Measurements from ENCODE around the gene TBCD. TPM values are rescaled to one million over a fixed set of nuclear protein-coding genes. Genes with fewer than 3 reads are reported as not detected.

TBCD gene
- total RNA-seq, 1 experiment from 2014 or later: 129 TPM

DNA sequence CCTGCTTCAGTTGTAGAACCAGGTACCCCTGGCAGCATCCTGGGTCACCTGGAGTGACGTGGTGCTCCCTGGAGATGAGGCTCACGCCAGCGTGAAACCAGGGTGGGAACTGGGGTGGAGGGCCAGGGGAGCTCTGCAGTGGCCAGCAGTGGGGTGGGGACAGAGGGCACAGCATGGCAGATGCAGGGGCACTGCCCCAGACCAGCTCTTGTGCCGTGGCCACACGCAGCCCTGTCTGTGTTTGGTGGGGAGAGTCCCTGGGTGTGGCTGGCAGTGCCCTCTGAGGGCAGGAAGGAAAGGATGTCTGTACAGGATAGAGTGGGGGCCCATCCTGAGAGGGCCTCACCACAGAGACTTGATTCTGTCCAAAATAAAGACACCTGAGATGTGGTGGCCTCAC lies 63.5 kb downstream of the TBCD start:
- H3K56ac ChIP-seq (ENCODE audit: insufficient read length, low read depth, low read length): no peak overlapping the region
- H4K5ac ChIP-seq (ENCODE audit: insufficient read length, low read depth, low read length): no peak overlapping the region
- H3K27ac Mint-ChIP-seq: no peak overlapping the region; a peak in 1 of 7 replicates
- no peak overlapping the region for H4K8ac ChIP-seq (replicated peaks; ENCODE audit: insufficient read length, low read depth, low read length)
- peaks cover 23% of the 10 kb centered on the region for H3K9me3 ChIP-seq (ENCODE audit: control insufficient read depth, low read depth, low read length)
- no peak overlapping the region for H3K14ac ChIP-seq (ENCODE audit: insufficient read depth, low read length)
- no peak for DNase-seq
- H3K4me3 Mint-ChIP-seq: no peak overlapping the region
- H3T11ph ChIP-seq (ENCODE audit: low read length): no peak overlapping the region
- H3K27me3 Mint-ChIP-seq (ENCODE audit: low read depth): peaks cover 3% of the 10 kb centered on the region; the same call in 1 of the 2 replicates
- no peaks in the 10 kb centered on the region for H3K79me1 ChIP-seq (ENCODE audit: insufficient read depth, low read depth, low read length, poor library complexity, severe bottlenecking)
- no peak overlapping the region for H2BK5ac ChIP-seq (ENCODE audit: insufficient read length, low read length)
- no peaks in the 10 kb centered on the region for H3K23me2 ChIP-seq (ENCODE audit: insufficient read length, low read depth, low read length, poor library complexity, severe bottlenecking)
- no peak overlapping the region for H3K27ac ChIP-seq (ENCODE audit: insufficient read length, low read depth, low read length)
- H3K23ac ChIP-seq (ENCODE audit: insufficient read length, low read depth, low read length): no peak overlapping the region
- no peak overlapping the region for H2BK15ac ChIP-seq (ENCODE audit: low read depth, low read length)
- H2BK12ac ChIP-seq (ENCODE audit: insufficient read length, low read depth, low read length): no peak overlapping the region
- H3K27me3 ChIP-seq (ENCODE audit: insufficient read depth, low read length): no peaks in the 10 kb centered on the region
- peaks cover 28 to 30% of the 10 kb centered on the region in 2 experiments for H3K9me3 Mint-ChIP-seq
- no peak for TF ChIP-seq CTCF (conservative IDR thresholded peaks at IDR 0.05)
- no peak overlapping the region for H3K4ac ChIP-seq (ENCODE audit: low read depth, low read length)
- H3K4me1 Mint-ChIP-seq: peaks cover 0 to 2% of the 10 kb centered on the region in 2 experiments; a peak in 1 of 4 replicates
- H3K36me3 Mint-ChIP-seq (ENCODE audit: insufficient read depth in 1 of 3, low read depth in 3 of 3): peaks cover 64 to 95% (median 90%) of the 10 kb centered on the region in 3 experiments
- no peak overlapping the region for H2BK20ac ChIP-seq (ENCODE audit: low read depth, low read length, poor library complexity, severe bottlenecking)
- H3K4me2 ChIP-seq (ENCODE audit: insufficient read depth, insufficient read length, low read length): no peak overlapping the region
- H4K91ac ChIP-seq (ENCODE audit: insufficient read length, low read depth, low read length): no peak overlapping the region
- no peaks in the 10 kb centered on the region for H4K20me1 ChIP-seq (ENCODE audit: control insufficient read depth, insufficient read depth, insufficient read length)
- no peak overlapping the region for H3K18ac ChIP-seq (ENCODE audit: insufficient read length, low read depth, low read length)
- no CpG with 5 or more reads among the region's 5 CpGs for WGBS (ENCODE audit: extremely low coverage, insufficient read length, low lambda C conversion rate)
- no peaks in the 10 kb centered on the region for H3K79me2 ChIP-seq (ENCODE audit: insufficient read depth, low read length)
- H3K4me1 ChIP-seq (ENCODE audit: insufficient read depth, low read length): no peaks in the 10 kb centered on the region
- H2BK120ac ChIP-seq (ENCODE audit: low read depth, low read length, poor library complexity, severe bottlenecking): no peak overlapping the region
- H2AK5ac ChIP-seq (ENCODE audit: insufficient read length, low read length): no peak overlapping the region
- H3K9ac ChIP-seq (ENCODE audit: extremely low read depth, insufficient read length, low read length): no peak overlapping the region
- H2AFZ ChIP-seq (ENCODE audit: low read length): no peak overlapping the region
